ENCODE results near the gene DGKG.

DNA sequence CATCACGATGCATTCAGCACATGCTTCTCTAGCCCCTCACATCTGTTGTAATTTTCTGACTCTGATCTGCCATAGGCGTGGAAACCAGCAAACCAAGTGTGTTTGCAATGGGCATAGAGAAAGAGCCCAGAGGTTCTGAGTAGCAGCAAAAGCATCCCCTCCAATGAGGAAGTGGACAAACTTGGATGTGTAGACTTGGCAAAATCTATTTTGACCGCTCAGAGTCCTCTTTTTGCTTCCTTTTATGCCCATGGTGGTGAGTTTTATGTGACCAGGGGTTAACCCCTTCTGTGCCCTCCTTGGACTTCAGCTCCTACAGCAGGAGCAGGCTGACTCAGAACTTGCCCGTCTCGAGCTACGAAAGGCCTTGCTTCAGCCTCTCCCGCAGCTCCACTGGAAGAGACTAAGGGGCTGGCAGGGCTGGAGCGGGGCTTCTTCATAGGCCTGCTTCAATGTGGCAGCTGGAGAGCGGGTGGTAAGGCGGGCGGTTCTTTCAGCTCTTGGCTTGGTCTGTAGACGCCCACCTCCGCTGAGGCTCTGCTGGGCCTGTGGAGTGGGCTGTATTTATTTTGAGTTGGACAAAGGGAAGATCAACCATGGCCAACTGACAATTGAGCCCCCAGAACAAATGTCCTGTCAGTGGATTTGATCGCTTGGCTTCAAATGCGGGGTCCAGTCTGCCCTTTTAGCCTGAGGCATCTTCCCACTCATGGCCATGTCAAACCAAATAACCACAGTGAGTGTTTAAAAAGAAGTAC lies 246.6 kb downstream of the DGKG start:
- TF ChIP-seq FOXM1 (IDR thresholded peaks at IDR 0.05; ENCODE audit: borderline replicate concordance) (no peak), SP1 (IDR thresholded peaks at IDR 0.05) (no peak), FOXA1 (IDR thresholded peaks at IDR 0.05) (no peak), TARDBP (IDR thresholded peaks at IDR 0.05) (no peak), BHLHE40 (IDR thresholded peaks at IDR 0.05; ENCODE audit: borderline replicate concordance) (no peak), LEF1 (IDR thresholded peaks at IDR 0.05; ENCODE audit: borderline replicate concordance) (no peak), ELF4 (IDR thresholded peaks at IDR 0.05) (no peak), FOXK2 (IDR thresholded peaks at IDR 0.05) (no peak), HDGF (IDR thresholded peaks at IDR 0.05; ENCODE audit: borderline replicate concordance) (no peak), CTBP1 (IDR thresholded peaks at IDR 0.05; ENCODE audit: borderline replicate concordance) (no peak), SUZ12 (IDR thresholded peaks at IDR 0.05) (no peak), NFRKB (IDR thresholded peaks at IDR 0.05) (no peak), ARNT (IDR thresholded peaks at IDR 0.05) (no peak), L3MBTL2 (conservative IDR thresholded peaks at IDR 0.05) (no peak)
